H1 (cell line): ENCODE measurements around the gene GXYLT1. TPM values are rescaled to one million over a fixed set of nuclear protein-coding genes. Genes with fewer than 3 reads are reported as not detected.

Experiments used
- CTCF ChIA-PET: fragments of 300-600 bp; sonication (Branson Sonifier 250); formaldehyde crosslinking; loops from one replicate; lab custom pipeline; 2021; ENCODE audit not compliant: partially characterized antibody; lab: Charles Lee
- POLR2A ChIA-PET: fragments of 300-600 bp; sonication (Branson Sonifier 250); formaldehyde crosslinking; loops from one replicate; lab custom pipeline; 2021; ENCODE audit warnings: inconsistent platforms; ENCODE audit not compliant: partially characterized antibody; lab: Charles Lee
- DNase-seq, 2 experiments: peaks; one replicate each; pipeline versions ENCODE4 v3.0.0 to v3.0.0-alpha.2; 2010 to 2022; ENCODE audit warnings: low spot score in 2 of 2, low read depth in 1 of 2, mixed read lengths in 1 of 2
- FAIRE-seq: peaks from 2 replicates; lab custom pipeline; 2011; peaks lifted over from hg19 to GRCh38; lab: Jason Lieb, UNC
- H2AFZ ChIP-seq: 2 replicates; pipeline ENCODE4 v1.8.1; 2012; ENCODE audit warnings: low read length, inconsistent platforms
- H2AK5ac ChIP-seq: 2 replicates; pipeline ENCODE4 v1.6.1; 2013; ENCODE audit warnings: low read depth, low read length
- H2BK120ac ChIP-seq: replicated peaks from 2 replicates; pipeline ENCODE3; 2013; ENCODE audit warnings: low read depth, low read length, inconsistent platforms
- H2BK12ac ChIP-seq: 2 replicates; pipeline ENCODE4 v1.6.1; 2013; ENCODE audit warnings: low read depth, low read length
- H2BK15ac ChIP-seq: 2 replicates; pipeline ENCODE4 v1.6.1; 2013; ENCODE audit warnings: low read length
- H2BK20ac ChIP-seq: 2 replicates; pipeline ENCODE4 v1.6.1; 2013; ENCODE audit warnings: low read length
- H2BK5ac ChIP-seq: 2 replicates; pipeline ENCODE4 v1.6.1; 2013; ENCODE audit warnings: low read depth, low read length
- H3K14ac ChIP-seq: 2 replicates; pipeline ENCODE4 v1.6.1; 2013; ENCODE audit warnings: inconsistent platforms; ENCODE audit not compliant: insufficient read length
- H3K18ac ChIP-seq: 2 replicates; pipeline ENCODE4 v1.6.1; 2013; ENCODE audit warnings: low read length; ENCODE audit errors: extremely low read depth
- H3K23ac ChIP-seq: 2 replicates; pipeline ENCODE4 v1.6.1; 2013; ENCODE audit warnings: inconsistent platforms; ENCODE audit not compliant: insufficient read length
- H3K23me2 ChIP-seq: 2 replicates; pipeline ENCODE4 v1.6.1; 2013; ENCODE audit warnings: low read depth, low read length
- H3K27ac ChIP-seq: 2 replicates; pipeline ENCODE4 v1.6.1; 2011; ENCODE audit warnings: low read depth, low read length, inconsistent platforms
- H3K27me3 ChIP-seq, 4 experiments: replicated peaks in 1 of 4; 1 replicate in 1 of 4; 2 replicates in 3 of 4; pipeline versions ENCODE4 v1.6.1 to v1.8.1; 2011 to 2013; ENCODE audit warnings: low read length in 3 of 4, mild to moderate bottlenecking in 3 of 4, inconsistent platforms in 2 of 4, mixed read lengths in 2 of 4, moderate library complexity in 1 of 4; ENCODE audit not compliant: control insufficient read depth in 3 of 4, insufficient read depth in 3 of 4; ENCODE audit errors: extremely low read depth in 1 of 4
- H3K36me3 ChIP-seq, 4 experiments: 2 replicates each; pipeline versions ENCODE4 v1.6.1 to v1.8.1; 2011 to 2013; ENCODE audit warnings: mild to moderate bottlenecking in 4 of 4, low read length in 3 of 4, moderate library complexity in 2 of 4, control low read depth in 1 of 4, inconsistent platforms in 1 of 4; ENCODE audit not compliant: insufficient read depth in 4 of 4, control insufficient read depth in 2 of 4
- H3K4ac ChIP-seq: replicated peaks from 2 replicates; pipeline ENCODE3; 2013; ENCODE audit warnings: low read length, low read depth, mixed read lengths, inconsistent platforms; ENCODE audit not compliant: insufficient read length
- H3K4me1 ChIP-seq, 4 experiments: replicated peaks in 1 of 4; 1 replicate in 1 of 4; 2 replicates in 3 of 4; pipeline versions ENCODE4 v1.6.1 to v1.8.1; 2011 to 2013; ENCODE audit warnings: low read length in 3 of 4, inconsistent platforms in 2 of 4, mixed read lengths in 1 of 4; ENCODE audit not compliant: insufficient read depth in 4 of 4, control insufficient read depth in 3 of 4
- H3K4me2 ChIP-seq, 2 experiments: 2 replicates each; pipeline versions ENCODE4 v1.6.1 to v1.8.1; 2011 to 2013; ENCODE audit warnings: low read depth in 2 of 2, low read length in 2 of 2, control low read depth in 1 of 2, inconsistent platforms in 1 of 2, mild to moderate bottlenecking in 1 of 2; ENCODE audit not compliant: insufficient read depth in 1 of 2
- H3K4me3 ChIP-seq, 4 experiments: fragments of 200-600, 300-600 bp in 1 of 4; sonication (generic), shearing (Covaris generic), sonication (Bioruptor Twin) in 1 of 4; 2 replicates each; pipeline versions ENCODE4 v1.5.1 to v1.8.1; 2011 to 2016; ENCODE audit warnings: low read length in 4 of 4, low read depth in 3 of 4, control low read depth in 2 of 4, inconsistent platforms in 2 of 4, mild to moderate bottlenecking in 2 of 4, mixed read lengths in 1 of 4, moderate library complexity in 1 of 4; ENCODE audit not compliant: insufficient read depth in 2 of 4; ENCODE audit errors: extremely low read depth in 1 of 4
- H3K56ac ChIP-seq: replicated peaks from 2 replicates; pipeline ENCODE3; 2013; ENCODE audit warnings: low read depth, mild to moderate bottlenecking, mixed read lengths, low read length, inconsistent platforms; ENCODE audit not compliant: insufficient read length
- H3K79me1 ChIP-seq: 2 replicates; pipeline ENCODE4 v1.6.1; 2013; ENCODE audit warnings: low read depth, low read length, control low read depth
- H3K79me2 ChIP-seq, 2 experiments: 2 replicates each; pipeline versions ENCODE4 v1.6.1 to v1.8.1; 2012 to 2013; ENCODE audit warnings: low read length in 2 of 2, mild to moderate bottlenecking in 2 of 2, inconsistent platforms in 1 of 2; ENCODE audit not compliant: insufficient read depth in 2 of 2, control insufficient read depth in 1 of 2
- H3K9ac ChIP-seq, 4 experiments: replicated peaks in 1 of 4; 1 replicate in 1 of 4; 2 replicates in 3 of 4; pipeline versions ENCODE4 v1.6.1 to v1.8.1; 2011 to 2013; ENCODE audit warnings: low read depth in 3 of 4, low read length in 3 of 4, control low read depth in 2 of 4, mild to moderate bottlenecking in 2 of 4, moderate library complexity in 2 of 4, inconsistent platforms in 1 of 4; ENCODE audit errors: extremely low read depth in 1 of 4
- H3K9me3 ChIP-seq, 2 experiments: 2 replicates each; pipeline versions ENCODE4 v1.6.1 to v1.8.1; 2012 to 2013; ENCODE audit warnings: mild to moderate bottlenecking in 2 of 2, moderate library complexity in 2 of 2, control low read depth in 1 of 2, inconsistent platforms in 1 of 2, low read depth in 1 of 2, low read length in 1 of 2, mixed read lengths in 1 of 2; ENCODE audit not compliant: insufficient read depth in 2 of 2
- H4K20me1 ChIP-seq, 2 experiments: replicated peaks in 1 of 2; 2 replicates each; pipeline versions ENCODE3 to v1.8.1; 2011 to 2013; ENCODE audit warnings: inconsistent platforms in 2 of 2, low read length in 2 of 2, mild to moderate bottlenecking in 1 of 2; ENCODE audit not compliant: insufficient read depth in 2 of 2, control insufficient read depth in 1 of 2
- H4K5ac ChIP-seq: 2 replicates; pipeline ENCODE4 v1.6.1; 2013; ENCODE audit warnings: low read length, low read depth, mixed read lengths, inconsistent platforms; ENCODE audit not compliant: insufficient read length
- H4K8ac ChIP-seq: 2 replicates; pipeline ENCODE4 v1.8.0; 2013; ENCODE audit warnings: mild to moderate bottlenecking, moderate library complexity, low read length, inconsistent platforms; ENCODE audit not compliant: insufficient read depth; ENCODE audit errors: extremely low read depth
- H4K91ac ChIP-seq: replicated peaks from 2 replicates; pipeline ENCODE3; 2013; ENCODE audit warnings: low read length, mixed read lengths, inconsistent platforms; ENCODE audit not compliant: insufficient read length
- FOSL1 ChIP-seq: IDR thresholded peaks from 2 replicates; pipeline ENCODE4 v1.6.1; 2011; ENCODE audit warnings: mild to moderate bottlenecking, low read depth, low read length, moderate library complexity; ENCODE audit not compliant: insufficient read depth
- GABPA ChIP-seq: IDR thresholded peaks from 2 replicates; pipeline ENCODE4 v1.6.1; 2011; ENCODE audit warnings: mild to moderate bottlenecking, low read length, moderate library complexity, borderline replicate concordance; ENCODE audit not compliant: insufficient read depth
- GTF2F1 ChIP-seq: IDR thresholded peaks from 2 replicates; pipeline ENCODE4 v1.6.1; 2012; ENCODE audit warnings: low read depth, low read length, improper control_type of control experiment, borderline replicate concordance
- NRF1 ChIP-seq: IDR thresholded peaks from 2 replicates; pipeline ENCODE4 v1.6.1; 2011; ENCODE audit warnings: mild to moderate bottlenecking, low read depth, low read length, improper control_type of control experiment
- TBP ChIP-seq: IDR thresholded peaks from 2 replicates; pipeline ENCODE4 v1.6.1; 2011; ENCODE audit warnings: low read depth, low read length, improper control_type of control experiment
- TEAD4 ChIP-seq: IDR thresholded peaks from 2 replicates; pipeline ENCODE4 v1.6.1; 2012; ENCODE audit warnings: low read depth, low read length, inconsistent platforms, mixed read lengths
- WGBS, 2 experiments: shearing (Covaris generic) in 1 of 2; methylation state at CpG; one replicate each; pipeline versions ENCODE4 v1.1.6 to v1.1.7; 2013 to 2015; ENCODE audit warnings: low lambda C conversion rate in 2 of 2, mixed read lengths in 2 of 2, inconsistent platforms in 1 of 2, low coverage in 1 of 2, missing lambda C conversion rate in 1 of 2; ENCODE audit not compliant: insufficient replicate concordance in 2 of 2, insufficient coverage in 1 of 2, insufficient read length in 1 of 2; ENCODE audit errors: extremely low coverage in 1 of 2, missing lambda C conversion rate in 1 of 2; 5-methylcytosine and 5-hydroxymethylcytosine counted together
- polyA plus RNA-seq, 7 experiments: library from polyadenylated mRNA; depleted of rRNA in 3 of 7; stranded (reverse) in 5 of 7; unstranded in 2 of 7; fragments of >200 nt in 5 of 7; fragments of 200-250 nt in 2 of 7; gene quantifications; 1 replicate in 5 of 7; 2 replicates in 1 of 7; 4 replicates in 1 of 7; pipeline versions ENCODE4 v1.2.1 to v1.2.3, GENCODE V29; 2011 to 2013; ENCODE audit warnings: missing spikeins in 2 of 7, mixed read lengths in 2 of 7
- total RNA-seq: library from RNA; stranded (reverse); fragmentation: NEBNext Ultra II Directional; extraction: Animal tissue kit (Norgen Biotek cat#: 25700); gene quantifications from 2 replicates; pipeline ENCODE4 v1.2.1, GENCODE V29; 2021

GXYLT1 gene
- total and polyA plus RNA-seq, 2 of the 8 experiments (the other 6 are each of a cell fraction or from before 2014, with no cell fraction given) = 3.1 to 10.7 TPM

DNA sequence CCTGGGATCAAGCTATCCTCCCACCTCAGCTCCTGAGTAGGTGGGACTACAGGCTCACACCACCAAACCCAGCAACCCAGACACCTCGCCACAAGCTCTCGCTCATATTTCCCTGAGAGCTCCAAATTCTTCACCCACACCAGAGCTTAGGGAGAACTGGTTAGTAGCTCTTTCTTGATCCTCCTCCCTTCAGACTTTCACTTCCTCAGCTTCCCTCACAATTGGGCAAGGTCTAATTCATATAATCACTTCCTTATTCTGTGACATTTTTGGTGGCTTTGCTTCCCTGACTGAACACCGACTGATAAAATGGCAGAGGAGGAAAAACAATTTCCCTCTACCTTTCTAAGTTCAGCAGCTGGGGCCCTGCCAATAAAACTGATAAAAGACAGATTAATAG, 88.5 kb downstream of the GXYLT1 start:
- H3K9me3 ChIP-seq = 0 out of 4 replicates have a peak, but pooled peaks cover 0 to 3% of the 10 kb centered on the region in 2 experiments
- POLR2A ChIA-PET = interaction anchor here (0.6 kb wide), 1 partner anchor 16 kb away, joined by 3 read pairs; no protein-coding TSS in a partner anchor
- CTCF ChIA-PET = interaction anchor here (1.0 kb wide), 1 partner anchor 780 kb away, joined by 3 read pairs; no protein-coding TSS in a partner anchor
- no peak overlapping the region for H3K9ac ChIP-seq
- no peak overlapping the region for H2BK12ac ChIP-seq
- no peak overlapping the region for H2BK120ac ChIP-seq
- H2BK15ac ChIP-seq = no peak overlapping the region
- H3K4me1 ChIP-seq = no peaks in the 10 kb centered on the region
- no peak overlapping the region for H4K5ac ChIP-seq
- H2BK5ac ChIP-seq = no peak overlapping the region
- H4K8ac ChIP-seq = no peak overlapping the region
- no peak overlapping the region for H4K91ac ChIP-seq
- no peak overlapping the region for H2AK5ac ChIP-seq
- H3K36me3 ChIP-seq = no peaks in the 10 kb centered on the region
- 91% methylated on average over 3 of the region's 3 CpGs; no CpG with 5 or more reads in 1 of the 2 experiments for WGBS, 2 experiments
- DNase-seq = no peak
- H3K56ac ChIP-seq = no peak overlapping the region
- no peak overlapping the region for H2AFZ ChIP-seq
- H3K79me2 ChIP-seq = no peaks in the 10 kb centered on the region
- H3K4me2 ChIP-seq = no peak overlapping the region
- no peak overlapping the region for H3K4me3 ChIP-seq
- no peaks in the 10 kb centered on the region for H3K79me1 ChIP-seq
- H3K27ac ChIP-seq = no peak overlapping the region
- H3K18ac ChIP-seq = no peak overlapping the region
- H2BK20ac ChIP-seq = no peak overlapping the region
- H3K23ac ChIP-seq = no peak overlapping the region
- H3K27me3 ChIP-seq = no peaks in the 10 kb centered on the region
- H3K4ac ChIP-seq = no peak overlapping the region
- H4K20me1 ChIP-seq = no peaks in the 10 kb centered on the region
- FAIRE-seq = no peak
- H3K23me2 ChIP-seq = no peaks in the 10 kb centered on the region
- TF ChIP-seq NRF1 (no peak), GTF2F1 (no peak), TBP (no peak), GABPA (no peak), TEAD4 (no peak), FOSL1 (no peak)
- H3K14ac ChIP-seq = no peak overlapping the region
